Trophoblast cell (in vitro differentiated cells and primary cell): ENCODE measurements around the gene GADD45G.

Experiments
- DNase-seq, 2 donors: peaks; one replicate each; pipeline ENCODE4 v3.0.0-alpha.2; 2016
- H2AFZ ChIP-seq: 2 replicates; pipeline ENCODE4 v1.6.1; 2013; ENCODE audit warnings: low read length, moderate library complexity, mild to moderate bottlenecking; ENCODE audit not compliant: insufficient read depth, poor library complexity
- H2AK5ac ChIP-seq: 2 replicates; pipeline ENCODE4 v1.6.1; 2013; ENCODE audit warnings: mild to moderate bottlenecking, low read length
- H2BK120ac ChIP-seq: 2 replicates; pipeline ENCODE4 v1.6.1; 2013; ENCODE audit warnings: low read length, mild to moderate bottlenecking, moderate library complexity; ENCODE audit not compliant: insufficient read depth, poor library complexity
- H2BK12ac ChIP-seq: 2 replicates; pipeline ENCODE4 v1.6.1; 2013; ENCODE audit warnings: mild to moderate bottlenecking, low read length, moderate library complexity
- H2BK5ac ChIP-seq: 2 replicates; pipeline ENCODE4 v1.6.1; 2013; ENCODE audit warnings: low read length, low read depth, moderate library complexity, mild to moderate bottlenecking; ENCODE audit not compliant: poor library complexity
- H3K14ac ChIP-seq: 2 replicates; pipeline ENCODE4 v1.6.1; 2013; ENCODE audit warnings: mild to moderate bottlenecking, low read length
- H3K18ac ChIP-seq: 2 replicates; pipeline ENCODE4 v1.6.1; 2013; ENCODE audit warnings: mild to moderate bottlenecking, low read length
- H3K23ac ChIP-seq: 2 replicates; pipeline ENCODE4 v1.6.1; 2013; ENCODE audit warnings: low read length
- H3K27ac ChIP-seq: 2 replicates; pipeline ENCODE4 v1.5.1; 2013; ENCODE audit warnings: low read depth, mild to moderate bottlenecking, inconsistent platforms, low read length, moderate library complexity
- H3K27me3 ChIP-seq: 2 replicates; pipeline ENCODE4 v1.6.1; 2013; ENCODE audit warnings: inconsistent platforms, mild to moderate bottlenecking, low read length, moderate library complexity; ENCODE audit not compliant: insufficient read depth
- H3K36me3 ChIP-seq, 2 experiments: 1 replicate in 1 of 2; 2 replicates in 1 of 2; pipeline ENCODE4 v1.6.1; 2013; ENCODE audit warnings: low read length in 2 of 2, mild to moderate bottlenecking in 2 of 2, moderate library complexity in 1 of 2; ENCODE audit not compliant: insufficient read depth in 2 of 2, control insufficient read depth in 1 of 2
- H3K4ac ChIP-seq: 2 replicates; pipeline ENCODE4 v1.6.1; 2013; ENCODE audit warnings: low read depth, mild to moderate bottlenecking, low read length, moderate library complexity
- H3K4me1 ChIP-seq, 2 experiments: 1 replicate in 1 of 2; 2 replicates in 1 of 2; pipeline ENCODE4 v1.6.1; 2013; ENCODE audit warnings: low read length in 2 of 2, mild to moderate bottlenecking in 2 of 2, moderate library complexity in 1 of 2; ENCODE audit not compliant: insufficient read depth in 2 of 2, control insufficient read depth in 1 of 2
- H3K4me2 ChIP-seq: 2 replicates; pipeline ENCODE4 v1.6.1; 2013; ENCODE audit warnings: inconsistent platforms, mild to moderate bottlenecking, low read length, moderate library complexity
- H3K4me3 ChIP-seq: 2 replicates; pipeline ENCODE4 v1.5.1; 2013; ENCODE audit warnings: mild to moderate bottlenecking, low read depth, low read length, inconsistent platforms
- H3K79me1 ChIP-seq: one replicate; pipeline ENCODE4 v1.6.1; 2013; ENCODE audit warnings: low read length
- H3K79me2 ChIP-seq: 2 replicates; pipeline ENCODE4 v1.6.1; 2013; ENCODE audit warnings: low read length, mild to moderate bottlenecking; ENCODE audit not compliant: control insufficient read depth, insufficient read depth, poor library complexity
- H3K9ac ChIP-seq: 2 replicates; pipeline ENCODE4 v1.6.1; 2013; ENCODE audit warnings: mild to moderate bottlenecking, low read length
- H3K9me3 ChIP-seq: 2 replicates; pipeline ENCODE4 v1.6.1; 2013; ENCODE audit warnings: low read depth, mild to moderate bottlenecking, control low read depth, inconsistent platforms, low read length; ENCODE audit not compliant: insufficient read depth
- H4K12ac ChIP-seq: 2 replicates; pipeline ENCODE4 v1.6.1; 2013; ENCODE audit warnings: low read depth, mild to moderate bottlenecking, low read length, moderate library complexity
- H4K8ac ChIP-seq: 2 replicates; pipeline ENCODE4 v1.6.1; 2013; ENCODE audit warnings: low read depth, mild to moderate bottlenecking, low read length, moderate library complexity
- H4K91ac ChIP-seq: one replicate; pipeline ENCODE4 v1.6.1; 2013; ENCODE audit warnings: low read depth, mild to moderate bottlenecking, low read length, moderate library complexity
- WGBS: extraction: QIAGEN DNeasy Blood & Tissue Kit; methylation state at CpG from one replicate; pipeline ENCODE4 v1.1.7; 2013; ENCODE audit warnings: missing lambda C conversion rate; ENCODE audit not compliant: insufficient read length, insufficient coverage; ENCODE audit errors: extremely low coverage; 5-methylcytosine and 5-hydroxymethylcytosine counted together

Gene GADD45G

DNA sequence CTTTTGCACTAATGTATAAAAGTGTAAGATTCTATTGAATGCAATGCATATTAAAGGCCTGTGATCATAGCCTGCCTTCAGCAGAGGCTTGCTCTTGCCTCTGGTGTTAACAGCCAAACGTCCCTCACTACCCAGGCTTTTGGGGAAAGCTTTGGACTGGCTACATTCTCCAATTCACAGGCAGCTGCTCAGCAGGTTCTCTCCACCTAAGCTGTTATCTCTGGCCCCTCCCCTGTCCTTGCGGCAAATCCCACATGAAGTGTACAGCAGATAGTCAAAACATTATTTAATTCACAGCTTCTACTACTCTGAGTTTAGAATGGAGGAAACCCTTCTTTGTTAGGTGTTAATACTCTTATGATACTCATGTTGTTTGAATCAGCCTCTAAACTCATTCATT is 45.9 kb upstream of the GADD45G start:
- no peak overlapping the region for H3K18ac ChIP-seq
- no peak overlapping the region for H3K27ac ChIP-seq
- H3K4me2 ChIP-seq: no peak overlapping the region
- H4K91ac ChIP-seq: no peak overlapping the region
- no peak overlapping the region for H4K8ac ChIP-seq
- no peak overlapping the region for H3K4ac ChIP-seq
- no CpG with 5 or more reads among the region's 2 CpGs for WGBS
- H2BK5ac ChIP-seq: no peak overlapping the region
- H3K9ac ChIP-seq: no peak overlapping the region
- H2BK120ac ChIP-seq: no peak overlapping the region
- H3K9me3 ChIP-seq: no peaks in the 10 kb centered on the region
- H3K79me1 ChIP-seq: no peaks in the 10 kb centered on the region
- H3K79me2 ChIP-seq: no peaks in the 10 kb centered on the region
- H3K36me3 ChIP-seq: no peaks in the 10 kb centered on the region
- no peak overlapping the region for H2BK12ac ChIP-seq
- no peaks in the 10 kb centered on the region for H3K27me3 ChIP-seq
- H3K4me1 ChIP-seq: no peaks in the 10 kb centered on the region
- no peak overlapping the region for H4K12ac ChIP-seq
- peak in 1 of 2 donors; percentile 21 for DNase-seq
- no peak overlapping the region for H3K4me3 ChIP-seq
- H2AFZ ChIP-seq: no peak overlapping the region
- H3K23ac ChIP-seq: no peak overlapping the region
- H2AK5ac ChIP-seq: no peak overlapping the region
- H3K14ac ChIP-seq: no peak overlapping the region

DNA sequence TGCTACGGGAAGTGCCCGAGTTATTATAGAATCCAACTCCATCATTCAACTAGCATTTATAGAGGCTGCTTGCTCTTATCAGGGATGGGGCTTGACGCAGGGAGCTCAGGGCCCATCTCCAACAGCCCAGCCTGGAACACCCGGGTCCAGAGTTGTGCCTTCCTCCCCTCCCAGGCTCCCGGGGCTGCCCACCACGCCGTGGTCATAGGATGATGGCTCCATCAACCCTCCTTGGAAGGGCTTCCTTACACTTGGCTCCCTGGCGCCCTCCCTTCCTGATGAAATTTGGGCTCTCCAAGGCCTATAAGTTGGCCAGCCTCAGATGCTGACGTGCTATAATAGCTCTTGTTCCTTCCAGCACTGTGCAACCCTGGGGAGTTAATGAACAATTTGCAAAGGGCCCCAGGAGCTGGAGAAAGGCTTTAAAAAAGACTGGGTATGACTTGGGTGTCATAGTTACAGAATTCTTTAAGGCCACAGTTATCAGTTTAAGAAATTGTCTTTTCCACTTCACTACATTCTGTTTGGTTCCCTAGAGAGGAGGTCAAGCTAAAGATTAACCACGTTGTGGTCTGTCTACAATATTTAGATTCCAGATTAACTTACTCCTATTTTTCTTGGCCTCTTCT is 42.5 kb upstream of the GADD45G start:
- H3K9ac ChIP-seq: no peak overlapping the region
- no peak overlapping the region for H3K23ac ChIP-seq
- H2AFZ ChIP-seq: no peak overlapping the region
- no peak overlapping the region for H4K8ac ChIP-seq
- WGBS: no CpG with 5 or more reads among the region's 10 CpGs
- no peak overlapping the region for H3K4me2 ChIP-seq
- no peak overlapping the region for H2BK120ac ChIP-seq
- H3K14ac ChIP-seq: no peak overlapping the region
- no peak overlapping the region for H2BK5ac ChIP-seq
- no peaks in the 10 kb centered on the region for H3K79me1 ChIP-seq
- no peaks in the 10 kb centered on the region for H3K27me3 ChIP-seq
- H3K4me3 ChIP-seq: no peak overlapping the region
- H2AK5ac ChIP-seq: no peak overlapping the region
- no peak overlapping the region for H3K18ac ChIP-seq
- DNase-seq: no peak
- no peak overlapping the region for H2BK12ac ChIP-seq
- no peaks in the 10 kb centered on the region for H3K9me3 ChIP-seq
- no peak overlapping the region for H3K4ac ChIP-seq
- no peaks in the 10 kb centered on the region for H3K36me3 ChIP-seq
- no peak overlapping the region for H3K27ac ChIP-seq
- H4K91ac ChIP-seq: no peak overlapping the region
- no peaks in the 10 kb centered on the region for H3K79me2 ChIP-seq
- H4K12ac ChIP-seq: no peak overlapping the region
- peaks cover 0 to 3% of the 10 kb centered on the region in 2 experiments for H3K4me1 ChIP-seq

DNA sequence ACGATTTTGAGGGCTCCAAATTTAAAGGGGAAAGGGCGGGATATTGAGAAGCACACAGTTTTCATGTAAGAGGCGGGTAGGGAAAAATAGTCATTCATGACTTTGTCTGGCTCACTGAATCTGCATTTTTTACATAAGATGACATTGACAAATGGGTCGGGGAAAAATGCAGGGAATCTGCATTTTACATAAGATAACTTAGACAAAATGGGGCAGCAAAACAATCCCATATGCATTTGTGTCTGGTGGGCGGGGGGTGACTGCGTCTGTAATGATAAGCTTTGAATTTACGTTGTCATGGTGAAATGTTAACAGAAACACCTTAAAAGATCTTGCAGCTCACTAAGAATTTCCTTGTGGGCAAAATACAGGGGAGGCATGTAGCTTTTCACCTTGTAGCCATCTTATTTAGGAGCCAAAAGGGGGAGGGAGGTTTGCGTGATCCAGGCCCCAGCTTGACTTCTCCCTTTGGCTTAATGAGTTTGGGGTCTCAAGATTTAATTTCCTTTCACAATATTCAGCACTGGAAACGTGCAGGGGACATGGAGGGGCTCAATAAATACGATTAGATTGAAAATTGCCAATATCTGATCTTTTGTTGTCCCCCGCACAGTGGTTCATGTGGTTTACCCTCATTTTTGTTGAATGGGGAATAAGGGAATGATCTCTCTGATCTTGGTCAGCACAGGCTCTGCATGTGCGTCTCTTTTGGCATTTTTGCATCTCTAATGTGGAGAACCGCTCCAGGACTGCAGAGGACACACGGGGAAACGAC is 41.1 kb upstream of the GADD45G start:
- H3K36me3 ChIP-seq: no peaks in the 10 kb centered on the region
- peaks cover 0 to 3% of the 10 kb centered on the region in 2 experiments for H3K4me1 ChIP-seq
- no peak overlapping the region for H3K14ac ChIP-seq
- no peak overlapping the region for H4K8ac ChIP-seq
- H3K9ac ChIP-seq: no peak overlapping the region
- H2AK5ac ChIP-seq: no peak overlapping the region
- H3K9me3 ChIP-seq: no peaks in the 10 kb centered on the region
- H3K23ac ChIP-seq: no peak overlapping the region
- no peak overlapping the region for H3K4me3 ChIP-seq
- no peak overlapping the region for H2AFZ ChIP-seq
- no peak overlapping the region for H4K12ac ChIP-seq
- H2BK12ac ChIP-seq: no peak overlapping the region
- no peak overlapping the region for H3K4me2 ChIP-seq
- peak; percentile 82 to 91 for DNase-seq
- no peak overlapping the region for H4K91ac ChIP-seq
- no peaks in the 10 kb centered on the region for H3K79me1 ChIP-seq
- no peak overlapping the region for H3K18ac ChIP-seq
- H3K27me3 ChIP-seq: no peaks in the 10 kb centered on the region
- no peaks in the 10 kb centered on the region for H3K79me2 ChIP-seq
- WGBS: no CpG with 5 or more reads among the region's 15 CpGs
- H3K27ac ChIP-seq: no peak overlapping the region
- H2BK5ac ChIP-seq: no peak overlapping the region
- no peak overlapping the region for H3K4ac ChIP-seq
- H2BK120ac ChIP-seq: no peak overlapping the region

DNA sequence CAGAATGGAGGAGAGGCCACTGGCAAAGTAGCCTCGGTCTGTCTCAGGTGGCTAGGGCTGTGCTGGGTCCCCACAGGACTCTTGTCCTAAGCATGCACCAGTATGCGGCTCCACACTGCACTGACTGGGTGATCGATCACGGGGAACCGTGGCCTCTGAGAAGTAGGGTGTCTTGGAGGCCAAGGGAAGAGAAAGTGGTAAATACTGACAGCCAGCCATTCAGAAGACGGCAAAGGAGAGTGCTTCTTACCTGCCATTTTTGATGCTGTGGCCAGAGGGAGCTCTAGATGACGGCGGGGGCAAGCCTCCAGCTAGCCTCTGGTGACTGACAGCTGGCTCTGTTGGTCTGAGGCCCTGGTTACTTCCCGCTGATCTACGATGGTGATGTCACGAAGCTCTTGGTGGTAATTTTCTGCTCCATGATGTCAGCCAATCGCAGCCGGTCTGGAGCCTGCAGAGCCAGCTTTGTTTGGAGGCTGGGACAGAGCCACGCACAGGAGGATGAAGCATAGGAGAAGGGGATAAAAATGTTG is 40.4 kb upstream of the GADD45G start:
- H2AK5ac ChIP-seq: no peak overlapping the region
- H3K27ac ChIP-seq: no peak overlapping the region
- H3K4me3 ChIP-seq: no peak overlapping the region
- no peak overlapping the region for H3K4ac ChIP-seq
- H4K8ac ChIP-seq: no peak overlapping the region
- no peaks in the 10 kb centered on the region for H3K9me3 ChIP-seq
- peaks cover 0 to 3% of the 10 kb centered on the region in 2 experiments for H3K4me1 ChIP-seq
- no peaks in the 10 kb centered on the region for H3K79me1 ChIP-seq
- H2BK120ac ChIP-seq: no peak overlapping the region
- no peak overlapping the region for H4K91ac ChIP-seq
- no peak overlapping the region for H2BK12ac ChIP-seq
- no peaks in the 10 kb centered on the region for H3K79me2 ChIP-seq
- no peak overlapping the region for H3K23ac ChIP-seq
- peak; percentile 83 to 88 for DNase-seq
- H2BK5ac ChIP-seq: no peak overlapping the region
- H2AFZ ChIP-seq: no peak overlapping the region
- no peaks in the 10 kb centered on the region for H3K27me3 ChIP-seq
- no CpG with 5 or more reads among the region's 14 CpGs for WGBS
- H3K14ac ChIP-seq: no peak overlapping the region
- no peak overlapping the region for H3K9ac ChIP-seq
- H3K18ac ChIP-seq: no peak overlapping the region
- no peaks in the 10 kb centered on the region for H3K36me3 ChIP-seq
- no peak overlapping the region for H4K12ac ChIP-seq
- no peak overlapping the region for H3K4me2 ChIP-seq
